Superior temporal gyrus (tissue), 1 donor: ENCODE results near the gene MYEF2.

Source experiments
- DNase-seq: peaks from one replicate; pipeline ENCODE4 v3.0.0-alpha.2; 2016; ENCODE audit errors: extremely low spot score

Gene MYEF2, protein sequence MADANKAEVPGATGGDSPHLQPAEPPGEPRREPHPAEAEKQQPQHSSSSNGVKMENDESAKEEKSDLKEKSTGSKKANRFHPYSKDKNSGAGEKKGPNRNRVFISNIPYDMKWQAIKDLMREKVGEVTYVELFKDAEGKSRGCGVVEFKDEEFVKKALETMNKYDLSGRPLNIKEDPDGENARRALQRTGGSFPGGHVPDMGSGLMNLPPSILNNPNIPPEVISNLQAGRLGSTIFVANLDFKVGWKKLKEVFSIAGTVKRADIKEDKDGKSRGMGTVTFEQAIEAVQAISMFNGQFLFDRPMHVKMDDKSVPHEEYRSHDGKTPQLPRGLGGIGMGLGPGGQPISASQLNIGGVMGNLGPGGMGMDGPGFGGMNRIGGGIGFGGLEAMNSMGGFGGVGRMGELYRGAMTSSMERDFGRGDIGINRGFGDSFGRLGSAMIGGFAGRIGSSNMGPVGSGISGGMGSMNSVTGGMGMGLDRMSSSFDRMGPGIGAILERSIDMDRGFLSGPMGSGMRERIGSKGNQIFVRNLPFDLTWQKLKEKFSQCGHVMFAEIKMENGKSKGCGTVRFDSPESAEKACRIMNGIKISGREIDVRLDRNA

DNA sequence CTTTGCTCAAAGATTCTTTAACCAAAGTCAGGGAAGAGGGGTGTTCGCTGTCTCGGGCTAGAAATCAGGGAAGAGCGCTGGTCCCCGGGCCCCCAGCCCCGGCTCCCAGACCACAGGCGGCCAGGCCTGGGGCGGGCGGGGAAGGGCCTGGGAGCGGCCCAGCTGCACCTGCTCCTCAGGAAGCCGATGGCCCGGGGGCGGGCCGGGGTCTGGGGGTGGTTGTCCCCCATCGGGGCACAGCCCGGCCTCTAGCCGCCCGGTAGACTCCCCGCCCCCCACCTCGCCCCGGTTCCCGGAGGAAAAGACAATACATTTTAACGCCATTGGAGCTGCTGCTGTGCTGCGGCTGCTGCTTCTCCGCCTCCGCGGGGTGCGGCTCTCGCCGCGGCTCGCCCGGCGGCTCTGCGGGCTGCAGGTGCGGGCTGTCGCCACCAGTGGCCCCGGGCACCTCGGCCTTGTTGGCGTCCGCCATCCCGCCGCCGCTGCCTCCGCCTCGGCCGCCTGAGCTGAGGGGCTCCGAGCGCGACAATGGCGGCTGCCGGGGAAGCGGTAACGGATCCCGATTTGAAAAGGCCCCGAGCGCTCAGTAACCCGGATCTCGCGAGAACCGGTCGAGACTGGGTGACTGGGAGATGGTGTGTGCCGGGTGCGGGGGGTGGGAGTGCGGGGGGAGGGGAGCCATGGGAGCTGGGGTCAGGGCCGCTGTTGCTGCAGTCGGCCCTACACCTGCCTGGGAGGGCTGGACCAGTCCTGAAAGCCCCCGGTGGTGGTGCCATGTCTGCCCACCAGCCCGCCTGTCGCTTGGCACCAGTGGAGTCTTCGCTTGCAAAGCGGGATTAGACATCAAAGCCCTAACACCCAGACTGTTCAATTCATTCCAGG lies at the start of gene MYEF2:
Gene MYEF2, minus strand, starts transcription at position 530 of the 882 bp plus-strand sequence. Its CDS starts 58 bp downstream, at position 472.
- peak; percentile 65 for DNase-seq

DNA sequence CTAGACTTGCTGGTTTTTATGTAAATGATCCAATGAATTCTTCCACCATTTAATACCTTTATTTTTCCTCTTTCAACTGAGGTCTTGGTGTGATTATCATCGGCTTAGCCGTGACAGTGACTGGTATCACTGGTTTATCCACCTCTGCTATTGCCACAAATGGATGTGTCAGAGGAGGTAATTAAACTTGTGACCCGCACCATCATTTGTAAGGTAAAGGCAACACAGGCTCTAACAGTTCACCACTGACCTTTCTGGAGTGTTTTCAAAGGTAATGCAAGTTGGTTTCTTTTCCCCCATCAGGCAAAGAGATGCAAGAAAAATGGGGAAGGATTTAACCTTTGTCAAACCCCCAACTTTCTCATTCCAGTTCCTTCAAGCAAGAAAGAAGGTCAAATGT lies 47.7 kb upstream of the MYEF2 start:
- no peak for DNase-seq

DNA sequence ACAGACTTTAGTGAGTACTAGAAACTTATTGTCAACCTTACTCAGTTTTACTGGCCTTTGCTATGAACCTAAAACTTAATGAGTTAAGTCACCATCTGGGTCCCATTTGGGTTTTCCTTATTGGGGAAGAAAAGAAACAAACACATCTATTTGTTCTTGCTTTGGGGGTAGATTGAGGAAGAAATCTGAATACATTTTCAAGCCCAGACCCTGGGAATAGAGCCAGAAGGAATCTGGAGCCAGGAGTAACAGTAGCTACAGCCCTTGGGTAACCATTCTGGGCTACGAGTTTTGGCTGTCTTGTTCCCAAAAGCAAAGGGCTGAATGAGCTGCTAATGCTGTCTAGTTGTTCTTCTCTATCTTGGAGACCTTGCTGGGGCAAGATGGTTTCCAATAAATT lies 44.5 kb upstream of the MYEF2 start:
- no peak for DNase-seq

DNA sequence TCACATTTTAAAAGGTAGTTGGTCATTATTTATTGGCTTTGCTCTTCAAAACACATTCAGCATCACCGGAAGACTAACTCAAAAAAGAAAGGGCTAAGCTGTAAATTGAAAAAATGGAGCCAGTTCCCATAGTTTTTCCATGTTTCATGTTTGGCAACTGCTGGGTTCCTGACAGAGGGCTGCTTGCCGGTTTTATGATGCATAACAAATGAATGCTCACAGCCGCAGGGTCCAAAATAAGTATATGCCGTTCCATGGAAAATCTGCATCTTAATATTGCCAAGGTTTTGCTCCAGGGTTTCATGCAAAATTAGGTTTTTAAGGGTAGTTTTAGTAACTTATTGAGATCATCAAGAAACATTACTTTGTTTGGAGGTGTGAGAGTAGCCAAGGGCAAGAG lies 43.8 kb upstream of the MYEF2 start:
- no peak for DNase-seq

DNA sequence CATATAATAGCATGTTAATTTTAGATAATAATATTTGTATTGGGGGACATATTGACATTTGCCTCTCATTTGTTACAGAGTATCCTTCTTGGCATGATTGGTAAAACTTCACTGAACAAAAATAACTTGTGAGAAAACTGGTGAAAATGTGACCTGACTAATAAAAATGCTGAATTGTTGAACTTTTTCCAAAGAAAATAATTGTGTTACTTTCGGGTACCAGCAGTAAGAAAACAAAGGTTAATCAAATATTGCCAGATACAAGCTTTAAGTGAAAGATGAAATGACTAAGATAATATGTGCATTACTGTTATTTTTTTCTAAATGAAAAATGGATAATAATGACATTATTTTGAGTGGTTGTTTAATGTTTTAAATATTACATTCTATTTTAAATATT lies 43.2 kb upstream of the MYEF2 start:
- no peak for DNase-seq

DNA sequence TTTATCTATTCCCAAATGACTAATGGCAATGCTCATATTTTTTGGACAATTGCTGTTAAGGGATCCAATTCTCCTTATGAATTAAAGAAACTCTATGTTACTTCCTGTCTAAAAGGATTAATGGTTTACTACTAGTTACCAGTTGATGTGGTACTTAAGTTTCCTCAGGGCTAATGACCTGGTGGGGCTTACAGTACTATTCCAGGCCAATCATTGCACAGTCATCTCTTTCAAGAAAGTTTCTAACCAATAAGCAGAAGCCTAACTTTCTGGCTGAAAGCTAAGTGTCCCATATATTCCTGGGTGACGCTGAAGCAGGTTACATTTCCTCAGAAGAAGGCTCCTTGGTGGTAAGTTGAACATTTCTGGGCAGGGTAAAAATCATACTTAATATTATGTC lies 27.9 kb upstream of the MYEF2 start, which contains the start of gene SLC12A1:
Gene SLC12A1, plus strand, starts transcription at position 322 of the 400 bp plus-strand sequence. CDS start 1,418 bp downstream, outside the sequence.
- DNase-seq: no peak

DNA sequence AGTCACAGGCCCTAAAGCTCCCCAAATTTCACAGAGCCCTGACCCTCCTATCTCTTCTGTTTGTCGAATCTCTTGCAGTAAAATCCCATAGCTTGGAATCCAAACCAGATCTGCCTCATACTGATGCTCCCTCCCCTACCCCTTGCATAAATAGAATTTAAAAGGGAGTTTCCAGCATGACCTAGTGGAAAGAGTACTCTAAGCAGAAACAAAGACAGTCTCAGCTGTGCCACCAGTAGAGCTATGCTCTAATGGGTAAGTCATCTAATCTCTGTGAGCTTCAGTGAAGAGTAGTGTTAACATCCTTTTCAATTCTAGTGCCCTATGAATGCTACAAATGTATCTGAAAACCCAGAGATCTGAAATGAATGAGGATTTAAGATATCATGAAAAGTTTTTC lies 24.0 kb upstream of the MYEF2 start:
- no peak for DNase-seq

DNA sequence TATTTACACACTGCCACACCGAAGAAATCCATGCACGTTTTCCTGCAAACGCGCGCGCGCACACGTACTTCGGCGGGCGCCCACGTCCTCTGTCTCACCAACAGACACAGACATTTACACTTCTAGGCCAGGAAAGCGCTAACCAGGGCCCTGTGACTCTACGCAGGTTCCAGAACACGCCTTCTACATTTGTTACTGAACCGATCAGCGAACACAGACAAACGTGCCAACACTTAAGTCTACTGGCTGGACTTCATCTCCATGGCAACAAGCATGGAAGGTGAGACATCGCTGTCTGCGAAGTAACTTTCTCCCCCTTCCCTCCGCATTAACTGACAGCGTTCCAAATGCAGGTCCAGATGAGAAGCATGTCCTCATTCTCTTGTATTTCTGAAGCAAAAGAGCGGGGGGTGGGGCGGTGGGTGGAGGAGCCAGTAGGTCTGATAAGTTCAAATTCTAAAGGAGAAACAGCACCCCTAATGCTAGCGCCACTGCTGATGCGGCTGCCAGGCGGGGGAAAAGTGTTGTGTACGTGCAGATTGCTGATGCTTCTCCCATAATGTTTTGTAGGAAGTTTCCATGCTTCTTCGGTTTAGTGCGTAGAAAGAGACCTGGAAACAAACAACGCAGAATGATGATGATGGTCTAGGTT lies 13.6 kb upstream of the MYEF2 start, which contains the start of gene CTXN2:
Gene CTXN2, plus strand, starts transcription at position 92 of the 652 bp plus-strand sequence. CDS start 9,636 bp downstream, outside the sequence.
- peak; percentile 60 for DNase-seq

DNA sequence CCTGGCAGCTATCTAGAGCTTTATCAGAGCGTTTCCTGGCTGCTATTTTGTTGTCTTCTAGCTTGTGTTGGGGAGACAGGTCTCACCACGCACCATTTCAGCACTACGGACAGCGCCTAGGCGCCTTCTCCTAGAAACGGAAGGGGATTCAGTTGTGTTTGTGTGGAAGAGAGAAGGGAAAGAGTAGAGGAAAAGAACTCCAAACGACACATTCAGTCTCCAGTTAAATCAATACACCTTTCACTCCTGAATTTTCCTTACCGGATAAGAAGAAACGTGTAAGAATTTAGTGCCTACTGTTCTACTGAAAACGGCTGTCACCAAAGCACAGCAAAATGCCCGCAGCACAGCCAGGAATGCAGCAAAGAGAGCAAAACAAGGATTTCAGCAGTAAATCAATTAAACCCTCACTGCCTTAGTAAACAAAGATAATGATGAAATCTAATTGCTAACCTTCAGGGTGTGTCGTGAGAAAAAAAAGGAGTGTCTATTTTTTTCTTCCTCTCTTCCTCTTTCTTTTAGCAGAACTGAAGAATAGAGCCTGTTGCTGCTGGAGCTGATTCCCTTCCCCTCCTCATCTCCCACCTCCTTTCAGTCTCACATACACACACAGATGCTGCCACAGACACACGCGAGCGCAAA lies 13.0 kb upstream of the MYEF2 start:
- peak; percentile 81 for DNase-seq

DNA sequence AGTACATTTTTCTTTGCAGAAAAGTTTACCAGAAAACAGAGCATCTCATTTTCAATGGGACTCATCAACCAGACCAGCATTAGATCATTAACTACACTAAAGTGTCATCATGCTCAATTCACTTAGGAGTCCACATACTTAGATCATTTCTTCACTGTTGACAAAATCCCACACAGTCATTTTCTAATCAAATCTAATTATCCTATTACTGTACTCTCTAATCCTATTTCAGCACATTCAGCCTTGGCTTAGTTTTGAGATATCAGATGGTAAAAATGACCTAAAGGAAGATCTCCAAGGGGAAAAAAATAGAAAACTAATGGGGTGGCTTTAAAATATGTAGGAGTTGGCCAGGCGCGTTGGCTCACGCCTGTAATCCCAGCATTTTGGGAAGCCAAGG lies 8.2 kb upstream of the MYEF2 start:
- no peak for DNase-seq

DNA sequence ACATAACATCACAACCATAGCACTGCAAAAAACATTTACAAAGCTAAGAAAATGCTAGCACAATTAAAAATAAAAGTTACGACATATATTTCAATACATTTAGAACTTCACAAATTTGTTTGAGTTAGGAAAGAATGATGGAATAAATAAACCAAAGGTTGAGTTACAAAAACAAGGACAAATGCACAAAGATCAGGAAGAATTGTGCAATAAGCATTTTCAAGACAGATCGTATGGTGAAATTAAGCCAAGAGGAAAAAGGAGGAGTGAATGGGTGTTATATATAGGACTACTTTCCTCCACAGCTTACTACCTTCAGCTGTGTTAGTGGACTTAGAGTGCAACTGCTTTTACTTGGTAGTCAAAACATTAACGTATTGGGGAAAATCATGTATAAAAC lies 7.4 kb upstream of the MYEF2 start:
- no peak for DNase-seq

DNA sequence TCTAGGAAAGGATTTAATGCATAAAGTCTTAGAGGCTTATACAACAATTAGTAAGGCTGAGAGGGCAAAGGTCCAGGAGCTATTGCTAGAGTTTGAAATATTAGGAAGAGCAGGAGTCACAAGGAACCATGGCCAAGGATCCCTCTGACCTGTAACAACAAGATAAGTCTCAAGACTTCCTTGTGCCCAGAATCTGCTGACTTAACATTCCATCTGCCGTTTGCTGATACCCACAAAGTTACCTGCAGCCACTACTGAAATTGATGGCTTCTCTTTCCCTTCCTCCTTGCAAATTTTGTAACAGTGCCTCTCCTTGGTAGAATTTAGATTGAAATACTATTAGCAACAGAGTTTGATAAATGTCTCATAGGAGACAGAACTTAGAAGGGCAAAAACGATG lies 4.7 kb upstream of the MYEF2 start:
- no peak for DNase-seq

DNA sequence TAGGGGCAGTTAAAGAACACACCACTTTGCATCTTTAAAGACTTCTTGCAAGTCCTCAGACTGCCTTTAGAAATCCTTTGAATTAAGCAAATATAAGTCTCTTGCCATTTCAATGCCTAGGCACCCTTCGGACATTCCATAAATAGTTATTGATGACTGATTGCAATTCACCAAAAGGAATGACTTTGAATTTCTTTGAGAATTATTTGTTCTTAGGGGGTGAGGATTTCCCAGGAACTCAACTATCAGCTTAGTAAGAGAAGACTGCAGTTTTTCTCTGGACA lies 495 bp upstream of the MYEF2 start:
- peak; percentile 49 for DNase-seq

DNA sequence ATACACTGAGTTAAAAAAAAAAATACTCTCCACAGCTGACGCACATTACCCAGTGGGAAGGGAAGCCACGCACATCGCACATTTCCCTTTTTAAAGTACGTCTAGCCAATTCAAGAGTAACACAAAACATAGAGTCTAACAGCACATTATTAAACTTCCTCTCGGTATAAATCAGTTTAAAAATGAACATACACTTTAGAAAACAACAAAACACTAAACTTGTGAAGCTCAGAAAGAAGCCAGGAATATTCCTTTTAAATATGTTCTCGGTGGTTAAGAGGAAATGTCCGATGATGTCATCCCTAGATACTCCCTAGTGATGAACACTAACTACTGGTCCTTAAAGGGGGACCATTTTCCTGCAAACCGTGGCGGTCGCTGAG lies 721 bp downstream of the MYEF2 start:
- DNase-seq: peak; percentile 73

DNA sequence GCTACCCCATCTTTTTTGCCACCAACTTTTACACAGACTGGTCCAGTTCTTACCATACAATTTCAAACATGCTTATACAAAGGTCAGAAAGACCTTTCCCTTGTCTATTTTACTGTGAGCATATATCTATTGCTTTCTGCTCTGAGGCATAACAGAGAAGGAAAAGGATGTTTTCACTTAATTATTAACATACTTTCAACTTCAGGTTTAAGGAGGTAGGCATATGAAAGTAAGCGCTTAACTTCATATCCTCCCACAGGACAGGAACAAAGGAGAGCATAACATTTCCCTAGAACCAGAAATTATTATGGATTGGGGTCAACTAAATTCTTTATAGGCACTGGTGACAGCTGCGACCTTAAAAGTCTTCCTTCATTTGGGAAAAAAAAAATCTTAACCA lies 1.1 kb downstream of the MYEF2 start:
- DNase-seq: no peak

DNA sequence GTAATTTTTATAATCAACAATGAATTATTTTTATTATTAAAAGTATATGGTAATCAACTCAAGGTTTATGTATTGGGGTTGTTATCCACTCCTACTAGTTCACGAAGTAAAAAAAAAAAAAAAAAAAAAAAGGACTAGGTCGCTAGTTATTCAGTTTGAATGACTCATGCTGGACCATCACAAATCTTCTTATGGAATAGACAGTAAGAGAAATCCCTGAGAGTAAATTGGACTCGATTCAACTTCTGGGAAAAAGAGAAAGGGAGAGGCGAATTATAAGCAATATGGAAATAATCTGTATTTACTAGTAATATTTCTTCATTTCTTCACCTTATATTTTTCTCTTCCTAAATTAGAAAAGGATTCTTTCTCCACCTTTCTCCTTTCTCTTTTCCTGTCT lies 2.0 kb downstream of the MYEF2 start:
- no peak for DNase-seq

DNA sequence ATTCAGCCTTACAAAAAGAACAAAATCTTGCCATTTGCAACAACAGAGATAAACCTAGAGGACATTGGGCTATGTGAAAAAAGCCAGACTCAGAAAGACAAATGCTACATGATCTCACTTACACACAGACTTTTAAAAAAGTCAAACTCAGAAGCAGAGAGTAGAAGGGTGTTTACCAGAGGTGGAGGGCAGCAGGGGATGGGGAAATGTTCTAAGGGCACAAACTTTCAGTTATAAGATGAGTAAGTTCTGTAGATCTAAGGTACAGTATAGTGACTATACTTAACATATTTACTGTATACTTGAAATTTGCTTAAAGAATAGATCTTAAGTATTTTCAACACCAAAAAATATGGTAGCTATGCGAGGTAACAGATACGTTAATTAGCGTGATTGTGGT lies 3.0 kb downstream of the MYEF2 start:
- no peak for DNase-seq

DNA sequence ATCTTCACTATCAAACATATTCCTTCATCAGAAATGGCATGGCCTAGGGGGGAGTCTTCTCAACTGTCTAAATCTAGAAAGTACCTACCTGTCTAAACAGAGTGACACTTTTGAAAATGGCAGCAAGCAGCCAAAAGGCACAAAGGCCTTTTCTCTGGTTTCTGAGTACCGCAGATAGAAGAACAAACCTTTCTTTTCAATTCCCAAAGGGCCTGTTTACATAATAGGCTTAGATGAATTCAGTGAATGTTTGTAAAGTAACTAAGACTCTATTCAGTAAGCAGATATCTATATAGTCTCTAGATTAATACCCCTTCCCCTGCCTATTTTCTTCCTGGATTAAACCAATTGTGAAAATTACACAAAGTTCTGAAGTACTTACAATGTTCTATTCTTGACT lies 7.1 kb downstream of the MYEF2 start:
- DNase-seq: no peak

DNA sequence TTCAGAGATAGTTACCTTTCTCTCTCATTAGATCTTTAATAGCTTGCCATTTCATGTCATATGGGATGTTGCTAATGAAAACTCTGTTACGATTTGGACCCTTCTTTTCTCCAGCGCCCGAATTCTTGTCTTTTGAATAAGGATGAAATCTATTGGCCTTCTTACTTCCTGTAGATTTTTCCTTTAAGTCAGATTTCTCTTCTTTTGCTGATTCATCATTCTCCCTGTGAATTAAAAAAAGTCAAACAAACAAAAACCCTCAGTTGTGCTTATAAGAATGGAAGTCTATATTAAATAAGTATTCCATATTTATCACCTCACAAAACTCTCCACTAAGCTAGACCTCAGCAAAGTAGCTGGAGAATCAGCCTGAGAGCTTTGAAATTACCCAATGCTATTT lies 9.5 kb downstream of the MYEF2 start:
- no peak for DNase-seq

DNA sequence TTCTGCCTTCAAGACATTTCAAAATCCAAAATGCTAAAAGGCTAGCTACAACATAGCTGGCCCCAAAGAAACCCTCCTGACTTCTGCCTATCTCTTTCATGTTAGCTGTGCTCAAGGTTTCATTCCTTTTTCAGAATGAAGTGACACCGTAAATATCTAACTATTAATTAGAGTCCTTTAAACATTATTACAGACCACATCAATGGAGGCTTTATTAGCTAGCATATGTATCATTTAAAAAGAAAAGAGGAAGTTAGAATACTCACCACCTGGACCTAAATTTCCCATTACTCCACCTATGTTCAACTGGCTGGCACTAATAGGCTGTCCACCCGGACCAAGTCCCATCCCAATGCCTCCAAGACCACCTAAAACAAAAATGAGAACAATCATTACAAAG lies 24.6 kb downstream of the MYEF2 start:
- DNase-seq: no peak

DNA sequence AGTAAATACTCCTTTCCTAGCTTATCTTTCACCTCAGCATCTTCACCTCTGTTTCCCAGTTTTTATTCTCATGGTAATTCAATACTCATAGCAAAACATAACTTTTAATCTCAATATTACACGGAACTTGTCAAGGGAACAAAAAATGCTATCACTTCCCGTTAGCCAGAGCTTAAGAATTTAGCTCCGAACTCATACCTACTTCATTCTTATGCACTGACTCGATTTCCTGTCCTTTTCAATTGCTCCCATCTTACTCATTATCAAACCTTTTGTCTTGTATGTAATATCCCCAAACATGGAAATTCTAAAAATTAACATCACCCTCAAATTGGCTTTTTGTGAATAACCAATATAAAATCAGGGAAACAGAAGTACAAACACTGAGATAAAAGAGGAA lies 28.2 kb downstream of the MYEF2 start:
- DNase-seq: no peak

DNA sequence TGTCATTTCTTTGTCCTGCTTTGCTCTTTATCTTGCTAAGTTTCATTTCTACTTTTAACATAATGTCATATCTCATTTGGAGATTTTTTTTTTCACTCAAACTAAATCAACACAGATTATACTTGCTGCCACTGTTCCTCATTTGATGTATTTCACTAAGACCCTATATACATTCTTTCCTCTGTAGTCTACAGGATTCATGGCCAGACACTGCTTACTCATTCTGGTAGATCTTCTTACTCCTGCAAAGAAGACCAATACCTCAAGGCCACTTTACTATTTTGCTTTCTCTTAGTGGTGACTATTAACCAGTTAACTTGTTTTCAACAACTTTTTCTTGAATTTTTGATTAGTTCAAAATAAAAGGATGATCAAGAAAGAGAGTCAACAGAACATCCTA lies 30.7 kb downstream of the MYEF2 start:
- DNase-seq: no peak
